Testis (tissue), 2 donors: ENCODE data around the gene EEF1G.

Experiments used
- POLR2A ChIP-seq: fragments of 450-650 bp; IDR thresholded peaks from one replicate; pipeline ENCODE4 v1.6.1; 2017; ENCODE audit warnings: antibody characterized with exemption, mild to moderate bottlenecking, moderate library complexity
- TF ChIP-seq, protein P1 (sequence below), 3 experiments: fragments of 450-650 bp in 2 of 3; fragments of 200-600 bp in 1 of 3; sonication (generic) in 1 of 3; IDR thresholded peaks; one replicate each; pipeline ENCODE4 v1.5.1; 2016 to 2019; ENCODE audit warnings: antibody characterized with exemption in 3 of 3, mild to moderate bottlenecking in 2 of 3, moderate library complexity in 1 of 3

DNA sequence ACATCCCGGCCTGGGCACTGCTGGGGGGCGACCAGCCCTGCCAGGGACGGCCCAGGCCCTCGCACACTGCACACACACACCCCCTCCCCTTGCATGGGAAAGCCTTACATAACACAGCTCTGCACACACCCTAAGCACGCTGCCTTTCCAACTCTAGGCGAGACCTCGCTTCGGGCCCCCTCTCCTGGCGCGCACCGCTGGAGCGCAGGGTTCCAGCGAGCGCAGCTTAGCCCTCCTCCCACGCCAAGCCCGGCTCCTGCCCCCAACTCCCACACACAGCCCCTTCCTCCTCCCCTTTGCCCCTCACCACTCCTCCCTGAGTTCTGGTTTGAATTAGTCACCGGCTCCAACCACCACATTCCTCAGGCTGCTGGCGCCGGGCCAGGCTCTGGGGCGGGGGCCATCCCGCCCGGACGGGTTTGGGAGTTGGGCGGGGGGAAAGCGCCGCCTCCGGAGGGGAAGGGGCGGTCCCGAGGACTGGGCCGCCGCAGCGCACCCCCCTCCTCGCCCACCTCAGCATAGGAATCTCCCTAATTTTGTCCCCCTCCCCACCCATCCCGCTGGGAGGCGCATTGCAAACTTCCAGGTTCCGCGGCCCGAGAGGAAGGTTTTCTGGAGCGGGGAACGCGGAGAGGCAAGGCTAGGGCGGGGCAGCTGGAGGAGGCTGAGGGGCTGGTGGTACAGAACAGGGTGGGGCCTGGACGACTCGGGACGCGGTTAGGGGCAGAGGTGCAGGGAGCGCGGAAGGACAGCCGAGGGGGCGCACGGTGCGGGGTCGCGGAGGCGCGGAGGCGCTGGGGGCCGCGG, 28.1 kb downstream of the EEF1G start:
- TF ChIP-seq, protein P1, sequence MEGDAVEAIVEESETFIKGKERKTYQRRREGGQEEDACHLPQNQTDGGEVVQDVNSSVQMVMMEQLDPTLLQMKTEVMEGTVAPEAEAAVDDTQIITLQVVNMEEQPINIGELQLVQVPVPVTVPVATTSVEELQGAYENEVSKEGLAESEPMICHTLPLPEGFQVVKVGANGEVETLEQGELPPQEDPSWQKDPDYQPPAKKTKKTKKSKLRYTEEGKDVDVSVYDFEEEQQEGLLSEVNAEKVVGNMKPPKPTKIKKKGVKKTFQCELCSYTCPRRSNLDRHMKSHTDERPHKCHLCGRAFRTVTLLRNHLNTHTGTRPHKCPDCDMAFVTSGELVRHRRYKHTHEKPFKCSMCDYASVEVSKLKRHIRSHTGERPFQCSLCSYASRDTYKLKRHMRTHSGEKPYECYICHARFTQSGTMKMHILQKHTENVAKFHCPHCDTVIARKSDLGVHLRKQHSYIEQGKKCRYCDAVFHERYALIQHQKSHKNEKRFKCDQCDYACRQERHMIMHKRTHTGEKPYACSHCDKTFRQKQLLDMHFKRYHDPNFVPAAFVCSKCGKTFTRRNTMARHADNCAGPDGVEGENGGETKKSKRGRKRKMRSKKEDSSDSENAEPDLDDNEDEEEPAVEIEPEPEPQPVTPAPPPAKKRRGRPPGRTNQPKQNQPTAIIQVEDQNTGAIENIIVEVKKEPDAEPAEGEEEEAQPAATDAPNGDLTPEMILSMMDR (IDR thresholded peaks at IDR 0.05): no peak
- no peak for TF ChIP-seq POLR2A
